ENCODE results near the gene ACKR2. TPM values are rescaled to one million over a fixed set of nuclear protein-coding genes. Genes with fewer than 3 reads are reported as not detected.

ACKR2 gene
- total and polyA plus RNA-seq, 2 of the 13 experiments (the other 11 are each of a cell fraction or from before 2014, with no cell fraction given): 1.1 to 1.9 TPM

DNA sequence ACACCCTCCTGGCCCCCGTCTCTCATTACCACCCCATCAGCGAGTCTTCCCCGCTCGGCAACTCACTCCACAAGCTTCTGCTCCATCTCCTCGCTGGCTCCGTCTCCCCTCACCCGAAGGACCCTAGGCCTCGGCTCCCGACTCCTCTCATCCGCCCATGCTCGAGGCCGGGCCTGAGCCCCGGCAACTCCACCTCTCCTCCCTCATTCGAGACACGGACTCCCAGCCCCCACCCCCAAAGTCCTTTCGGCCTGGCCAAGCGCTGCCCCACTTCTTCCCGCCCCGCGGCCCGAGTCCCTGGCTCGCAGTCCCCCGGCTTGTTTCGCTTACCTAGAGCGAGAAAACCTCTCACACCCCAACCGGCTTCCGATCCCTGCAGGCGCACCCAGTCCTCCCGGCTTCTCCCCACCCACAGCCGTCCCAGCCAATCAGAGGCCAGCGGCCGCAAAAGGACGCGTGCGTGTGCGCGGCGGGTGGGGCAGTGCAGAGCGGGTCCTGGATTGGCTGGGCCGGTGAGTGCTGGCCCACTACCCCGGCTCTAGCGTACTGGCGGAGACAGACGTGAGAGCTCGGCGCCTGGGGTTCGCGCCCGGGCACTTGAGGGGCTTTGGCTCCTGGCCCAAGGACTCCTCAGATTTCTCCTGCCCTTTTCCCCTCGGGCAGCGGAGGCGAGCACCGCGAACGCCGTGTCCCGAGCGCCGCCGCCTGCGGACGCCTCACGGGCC is 5.0 kb upstream of the ACKR2 start, which contains the start of gene HIGD1A (continued):
- TF ChIP-seq, protein P1, sequence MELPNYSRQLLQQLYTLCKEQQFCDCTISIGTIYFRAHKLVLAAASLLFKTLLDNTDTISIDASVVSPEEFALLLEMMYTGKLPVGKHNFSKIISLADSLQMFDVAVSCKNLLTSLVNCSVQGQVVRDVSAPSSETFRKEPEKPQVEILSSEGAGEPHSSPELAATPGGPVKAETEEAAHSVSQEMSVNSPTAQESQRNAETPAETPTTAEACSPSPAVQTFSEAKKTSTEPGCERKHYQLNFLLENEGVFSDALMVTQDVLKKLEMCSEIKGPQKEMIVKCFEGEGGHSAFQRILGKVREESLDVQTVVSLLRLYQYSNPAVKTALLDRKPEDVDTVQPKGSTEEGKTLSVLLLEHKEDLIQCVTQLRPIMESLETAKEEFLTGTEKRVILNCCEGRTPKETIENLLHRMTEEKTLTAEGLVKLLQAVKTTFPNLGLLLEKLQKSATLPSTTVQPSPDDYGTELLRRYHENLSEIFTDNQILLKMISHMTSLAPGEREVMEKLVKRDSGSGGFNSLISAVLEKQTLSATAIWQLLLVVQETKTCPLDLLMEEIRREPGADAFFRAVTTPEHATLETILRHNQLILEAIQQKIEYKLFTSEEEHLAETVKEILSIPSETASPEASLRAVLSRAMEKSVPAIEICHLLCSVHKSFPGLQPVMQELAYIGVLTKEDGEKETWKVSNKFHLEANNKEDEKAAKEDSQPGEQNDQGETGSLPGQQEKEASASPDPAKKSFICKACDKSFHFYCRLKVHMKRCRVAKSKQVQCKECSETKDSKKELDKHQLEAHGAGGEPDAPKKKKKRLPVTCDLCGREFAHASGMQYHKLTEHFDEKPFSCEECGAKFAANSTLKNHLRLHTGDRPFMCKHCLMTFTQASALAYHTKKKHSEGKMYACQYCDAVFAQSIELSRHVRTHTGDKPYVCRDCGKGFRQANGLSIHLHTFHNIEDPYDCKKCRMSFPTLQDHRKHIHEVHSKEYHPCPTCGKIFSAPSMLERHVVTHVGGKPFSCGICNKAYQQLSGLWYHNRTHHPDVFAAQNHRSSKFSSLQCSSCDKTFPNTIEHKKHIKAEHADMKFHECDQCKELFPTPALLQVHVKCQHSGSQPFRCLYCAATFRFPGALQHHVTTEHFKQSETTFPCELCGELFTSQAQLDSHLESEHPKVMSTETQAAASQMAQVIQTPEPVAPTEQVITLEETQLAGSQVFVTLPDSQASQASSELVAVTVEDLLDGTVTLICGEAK (IDR thresholded peaks at IDR 0.05): no peak
- TF ChIP-seq, protein P1 (CRISPR knock-in tag; IDR thresholded peaks at IDR 0.05): peak; percentile 55
- TF ChIP-seq STAT5B (CRISPR knock-in tag; IDR thresholded peaks at IDR 0.05): no peak
- no peak; the same call in none of the 2 replicates for TF ChIP-seq ZNF598 (CRISPR knock-in tag; IDR thresholded peaks at IDR 0.05; ENCODE audit: borderline replicate concordance)
- no peak for TF ChIP-seq ZNF124 (CRISPR knock-in tag; IDR thresholded peaks at IDR 0.05)
- TF ChIP-seq IRX3 (CRISPR knock-in tag; IDR thresholded peaks at IDR 0.05; ENCODE audit: borderline replicate concordance, low read depth): no peak
- TF ChIP-seq, protein P2, sequence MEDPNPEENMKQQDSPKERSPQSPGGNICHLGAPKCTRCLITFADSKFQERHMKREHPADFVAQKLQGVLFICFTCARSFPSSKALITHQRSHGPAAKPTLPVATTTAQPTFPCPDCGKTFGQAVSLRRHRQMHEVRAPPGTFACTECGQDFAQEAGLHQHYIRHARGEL (CRISPR knock-in tag; IDR thresholded peaks at IDR 0.05): no peak
- no peak; the same call in 1 of the 2 replicates for TF ChIP-seq ZNF782 (CRISPR knock-in tag; IDR thresholded peaks at IDR 0.05; ENCODE audit: borderline replicate concordance)
- no peak; the same call in 1 of the 2 replicates for TF ChIP-seq ZNF431 (CRISPR knock-in tag; IDR thresholded peaks at IDR 0.05; ENCODE audit: borderline replicate concordance, low read depth)
- TF ChIP-seq ZNF101 (CRISPR knock-in tag; IDR thresholded peaks at IDR 0.05; ENCODE audit: borderline replicate concordance, low read depth): no peak
- no peak for TF ChIP-seq HDAC2 (CRISPR knock-in tag; IDR thresholded peaks at IDR 0.05)
- TF ChIP-seq, protein P3, sequence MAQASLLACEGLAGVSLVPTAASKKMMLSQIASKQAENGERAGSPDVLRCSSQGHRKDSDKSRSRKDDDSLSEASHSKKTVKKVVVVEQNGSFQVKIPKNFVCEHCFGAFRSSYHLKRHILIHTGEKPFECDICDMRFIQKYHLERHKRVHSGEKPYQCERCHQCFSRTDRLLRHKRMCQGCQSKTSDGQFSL (CRISPR knock-in tag; IDR thresholded peaks at IDR 0.05): no peak
- TF ChIP-seq FOXA1 (IDR thresholded peaks at IDR 0.05): no peak
- 0 out of 2 replicates have a peak, but pooled peaks have one; percentile 4 for TF ChIP-seq FOXA1 (CRISPR knock-in tag; IDR thresholded peaks at IDR 0.05)
- peak; percentile 39 for TF ChIP-seq ZNF574 (CRISPR knock-in tag; IDR thresholded peaks at IDR 0.05)
